Measurements from ENCODE around the gene HMSD. TPM values are rescaled to one million over a fixed set of nuclear protein-coding genes. Genes with fewer than 3 reads are reported as not detected.

The HMSD gene
- total and polyA plus RNA-seq, 2 donors from 2014 or later: 1.4 TPM; not detected in 1

- H3K36me3 ChIP-seq (ENCODE audit: control insufficient read depth in 2 of 3, insufficient read depth in 3 of 3, low read length in 3 of 3): no peaks in the 10 kb centered on the region
- no peak overlapping the region for H3K4me3 ChIP-seq (ENCODE audit: low read length in 3 of 3)
- H3K27me3 ChIP-seq (ENCODE audit: control insufficient read depth, insufficient read depth, low read length): no peaks in the 10 kb centered on the region
- DNase-seq (no peak), FAIRE-seq (no peak)
- TF ChIP-seq CTCF (IDR thresholded peaks at IDR 0.05; ENCODE audit: borderline replicate concordance, extremely low read depth, insufficient read depth): no peak
- no peak overlapping the region for H3K27ac ChIP-seq (ENCODE audit: low read depth in 2 of 2, low read length in 2 of 2)
- no peaks in the 10 kb centered on the region for H3K9me3 ChIP-seq (ENCODE audit: control insufficient read depth in 2 of 3, insufficient read depth in 1 of 3, low read length in 3 of 3)
- intact Hi-C loops (cut with DNase I): no loop called here
- H3K9ac ChIP-seq (ENCODE audit: low read length in 3 of 3): no peak overlapping the region
- no peaks in the 10 kb centered on the region for H3K4me1 ChIP-seq (ENCODE audit: control insufficient read depth in 2 of 3, insufficient read depth in 2 of 3, low read depth in 1 of 3, low read length in 3 of 3)
Measured at GRCh38 chr18:63961435-63961980, 12.4 kb downstream of the HMSD start.

GRCh38 chr18:63962137-63962536 is 13.0 kb downstream of the HMSD start:
- H3K27ac ChIP-seq (ENCODE audit: low read depth in 2 of 2, low read length in 2 of 2): no peak overlapping the region
- intact Hi-C loops (cut with DNase I): no loop called here
- H3K4me1 ChIP-seq (ENCODE audit: control insufficient read depth in 2 of 3, insufficient read depth in 2 of 3, low read depth in 1 of 3, low read length in 3 of 3): no peaks in the 10 kb centered on the region
- H3K4me3 ChIP-seq (ENCODE audit: low read length in 3 of 3): no peak overlapping the region
- no peak for TF ChIP-seq CTCF (IDR thresholded peaks at IDR 0.05; ENCODE audit: borderline replicate concordance, extremely low read depth, insufficient read depth)
- H3K9me3 ChIP-seq (ENCODE audit: control insufficient read depth in 2 of 3, insufficient read depth in 1 of 3, low read length in 3 of 3): no peaks in the 10 kb centered on the region
- no peak for DNase-seq
- FAIRE-seq: no peak
- no peaks in the 10 kb centered on the region for H3K27me3 ChIP-seq (ENCODE audit: control insufficient read depth, insufficient read depth, low read length)
- no peak overlapping the region for H3K9ac ChIP-seq (ENCODE audit: low read length in 3 of 3)
- no peaks in the 10 kb centered on the region for H3K36me3 ChIP-seq (ENCODE audit: control insufficient read depth in 2 of 3, insufficient read depth in 3 of 3, low read length in 3 of 3)

- Histone ChIP-seq H3K27ac (ENCODE audit: low read depth in 2 of 2, low read length in 2 of 2) (no peak overlapping the region), H3K4me1 (ENCODE audit: control insufficient read depth in 2 of 3, insufficient read depth in 2 of 3, low read depth in 1 of 3, low read length in 3 of 3) (no peaks in the 10 kb centered on the region), H3K27me3 (ENCODE audit: control insufficient read depth, insufficient read depth, low read length) (no peaks in the 10 kb centered on the region), H3K9me3 (ENCODE audit: control insufficient read depth in 2 of 3, insufficient read depth in 1 of 3, low read length in 3 of 3) (no peaks in the 10 kb centered on the region), H3K9ac (ENCODE audit: low read length in 3 of 3) (no peak overlapping the region), H3K4me3 (ENCODE audit: low read length in 3 of 3) (no peak overlapping the region), H3K36me3 (ENCODE audit: control insufficient read depth in 2 of 3, insufficient read depth in 3 of 3, low read length in 3 of 3) (no peaks in the 10 kb centered on the region)
- FAIRE-seq: peak; percentile 39
- intact Hi-C loops (cut with DNase I): no loop called here
- peak in 3 of 5 donors; percentile 19 to 69 (median 48) for DNase-seq
- TF ChIP-seq CTCF (IDR thresholded peaks at IDR 0.05; ENCODE audit: borderline replicate concordance, extremely low read depth, insufficient read depth): peak; percentile 68
Measured at GRCh38 chr18:63963615-63964256, 14.6 kb downstream of the HMSD start.

Measured in kidney (tissue), 14 donors.